Embryonic facial prominence (tissue), 1 donor: ENCODE data around the gene CSAG3.
"Not testable (repeated sequence)": the region's sequence is repeated elsewhere in the genome, so short reads cannot be mapped to it uniquely, and the experiment has no call there.

ENCODE experiments used
- DNase-seq: peaks from one replicate; pipeline ENCODE4 v3.0.0-alpha.2; 2016; ENCODE audit errors: extremely low spot score

The CSAG3 gene

GRCh38 chrX:152758918-152759317 lies at the start of gene CSAG3:
CSAG3 (plus strand) TSS chrX:152759218.
- DNase-seq, result not testable (repeated sequence)

GRCh38 chrX:152713195-152713594 lies 45.8 kb upstream of the CSAG3 start:
- DNase-seq, result not testable (repeated sequence)

- not testable (repeated sequence) for DNase-seq
These were observed 44.9 kb upstream of the CSAG3 start, which contains the start of gene MAGEA2B for GRCh38 chrX:152713815-152714787. MAGEA2B (plus strand) TSS chrX:152714628; CDS start chrX:152717107, 2,479 bp downstream.

- DNase-seq, result no peak
These were observed 33.6 kb upstream of the CSAG3 start for GRCh38 chrX:152725409-152725808.

GRCh38 chrX:152733261-152733975 lies 25.6 kb upstream of the CSAG3 start, which contains the start of the genes CSAG1 and MAGEA12:
CSAG1 (minus strand) TSS chrX:152733721; CDS start chrX:152732460, 1,261 bp downstream.
MAGEA12 (plus strand) TSS chrX:152733757; CDS start chrX:152736162, 2,405 bp downstream.
- DNase-seq, result no peak

GRCh38 chrX:152734143-152734858 lies 24.7 kb upstream of the CSAG3 start:
- DNase-seq, result not testable (repeated sequence)

GRCh38 chrX:152735101-152735500 lies 23.9 kb upstream of the CSAG3 start:
- no peak for DNase-seq

- DNase-seq, result no peak
These were observed 23.0 kb upstream of the CSAG3 start for GRCh38 chrX:152735860-152736511.

GRCh38 chrX:152736528-152736927 lies 22.5 kb upstream of the CSAG3 start:
- not testable (repeated sequence) for DNase-seq

- DNase-seq, result no peak
These were observed 20.5 kb upstream of the CSAG3 start for GRCh38 chrX:152738560-152738959.

GRCh38 chrX:152753686-152754650 lies 5.0 kb upstream of the CSAG3 start, which contains the start of gene MAGEA2:
MAGEA2 (minus strand) TSS chrX:152753842; CDS start chrX:152751363, 2,479 bp downstream.
- not testable (repeated sequence) for DNase-seq

- DNase-seq, result not testable (repeated sequence)
These were observed 4.1 kb upstream of the CSAG3 start for GRCh38 chrX:152754871-152755270.

- DNase-seq, result not testable (repeated sequence)
These were observed 526 bp downstream of the CSAG3 start for GRCh38 chrX:152759544-152759943.

GRCh38 chrX:152761582-152761981 lies 2.6 kb downstream of the CSAG3 start:
- DNase-seq, result not testable (repeated sequence)

GRCh38 chrX:152766562-152766961 lies 7.5 kb downstream of the CSAG3 start:
- DNase-seq, result not testable (repeated sequence)

GRCh38 chrX:152769549-152770289 lies 10.7 kb downstream of the CSAG3 start, which contains the start of gene MAGEA6:
MAGEA6 (minus strand) TSS chrX:152769689; CDS start chrX:152767650, 2,039 bp downstream.
- DNase-seq, result not testable (repeated sequence)

- not testable (repeated sequence) for DNase-seq
These were observed 28.0 kb downstream of the CSAG3 start for GRCh38 chrX:152787062-152787461.

GRCh38 chrX:152798945-152799344 lies 39.9 kb downstream of the CSAG3 start:
- no peak for DNase-seq

- DNase-seq, result no peak
These were observed 47.0 kb downstream of the CSAG3 start for GRCh38 chrX:152806035-152806434.
